ENCODE data around the gene CTSW.

Gene CTSW

DNA sequence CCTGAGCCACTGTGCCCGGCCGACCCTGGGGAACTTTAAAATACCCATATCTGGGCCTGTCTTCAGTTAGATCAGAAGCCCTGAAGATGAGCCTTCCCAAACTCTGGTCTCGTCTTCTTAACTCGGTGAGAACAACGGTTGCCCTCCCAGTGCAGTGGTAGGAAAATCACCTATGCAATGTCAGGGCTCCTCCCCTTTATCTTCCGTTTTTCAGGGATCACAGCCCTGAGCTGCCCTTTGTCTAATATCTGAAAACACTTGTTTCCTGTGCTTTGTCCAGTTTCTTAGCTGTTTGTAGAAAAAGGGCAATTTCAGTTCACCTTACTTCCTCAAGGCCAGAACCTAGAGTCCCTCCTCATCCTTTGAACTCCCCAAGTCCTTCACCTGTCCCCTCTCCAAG, 49.0 kb downstream of the CTSW start:
- no peak for DNase-seq (ENCODE audit: low spot score)

DNA sequence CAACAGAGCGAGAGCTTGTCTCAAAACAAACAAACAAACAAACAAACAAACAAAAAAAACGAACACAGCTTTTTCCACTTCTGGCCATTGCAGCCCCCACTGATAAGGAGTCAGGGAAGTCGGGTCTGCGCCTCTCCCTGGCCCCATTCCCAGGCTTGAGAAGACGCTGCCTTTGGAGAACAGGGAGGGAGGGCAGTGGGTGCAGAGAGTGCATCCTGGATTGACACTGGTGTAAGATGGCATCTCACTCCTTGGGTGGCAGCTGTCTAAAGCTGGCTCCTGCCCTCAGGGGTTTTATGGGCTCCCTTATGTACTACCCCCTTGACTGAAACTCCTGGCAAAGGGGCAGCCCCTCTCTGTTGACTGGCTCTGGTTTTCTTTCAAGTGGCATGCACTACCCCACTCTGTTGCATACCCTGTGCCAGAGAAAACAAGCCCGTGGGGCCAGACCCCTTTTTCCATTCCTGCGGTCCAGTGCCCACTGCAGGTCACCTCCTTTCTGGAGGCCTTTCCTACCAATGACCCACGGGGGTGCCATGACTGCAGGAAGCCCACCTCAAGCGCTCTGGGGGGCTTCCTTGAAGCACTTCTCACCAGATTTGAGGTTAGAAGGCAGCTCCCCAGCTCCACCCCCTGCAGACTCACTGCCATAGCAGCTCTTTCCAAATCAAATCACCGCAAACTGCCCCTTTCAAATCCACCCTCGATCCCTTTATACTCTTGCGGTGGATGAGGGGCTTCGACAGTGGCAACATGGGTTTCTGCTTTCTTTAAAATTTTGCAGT, 52.3 kb downstream of the CTSW start:
- DNase-seq (ENCODE audit: low spot score) = no peak

DNA sequence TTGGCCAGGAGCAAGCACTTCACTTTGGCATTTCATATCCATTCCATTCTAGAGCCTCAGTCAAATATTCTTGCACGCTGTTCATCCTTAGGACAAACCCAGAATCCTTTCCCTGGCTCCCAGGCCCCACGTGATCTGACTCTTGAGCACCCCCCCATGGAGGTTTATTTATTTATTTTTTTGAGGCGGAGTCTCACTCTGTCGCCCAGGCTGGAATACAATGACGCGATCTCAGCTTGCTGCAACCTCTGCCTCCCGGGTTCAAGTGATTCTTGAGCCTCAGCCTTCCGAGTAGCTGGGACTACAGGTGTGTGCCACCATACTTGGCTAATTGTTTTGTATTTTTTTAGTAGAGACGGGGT, 52.9 kb downstream of the CTSW start:
- no peak for DNase-seq (ENCODE audit: low spot score)

Data from CD4-positive, alpha-beta T cell treated with Interleukin-15 for 4 hours (primary cell).